A673 (cell line): Measurements from ENCODE around the gene CDH6.

Experiments
- EZH2 ChIP-seq: fragments of 200-600 bp; sonication (generic); IDR thresholded peaks from 2 replicates; pipeline ENCODE4 v1.6.1; 2017; ENCODE audit warnings: borderline replicate concordance, low read depth, mild to moderate bottlenecking, mixed read lengths, antibody characterized with exemption, low read length; ENCODE audit not compliant: poor library complexity, severe bottlenecking
- TF ChIP-seq, protein P1 (sequence below): fragments of 300-800, 200-600 bp; sonication (generic); conservative IDR thresholded peaks from 2 replicates; pipeline ENCODE4 v1.5.1; 2017; ENCODE audit warnings: low read depth, mild to moderate bottlenecking, antibody characterized with exemption, low read length, moderate library complexity, mixed read lengths

GRCh38 chr5:31268256-31268655 is 74.8 kb downstream of the CDH6 start:
- TF ChIP-seq, protein P1, sequence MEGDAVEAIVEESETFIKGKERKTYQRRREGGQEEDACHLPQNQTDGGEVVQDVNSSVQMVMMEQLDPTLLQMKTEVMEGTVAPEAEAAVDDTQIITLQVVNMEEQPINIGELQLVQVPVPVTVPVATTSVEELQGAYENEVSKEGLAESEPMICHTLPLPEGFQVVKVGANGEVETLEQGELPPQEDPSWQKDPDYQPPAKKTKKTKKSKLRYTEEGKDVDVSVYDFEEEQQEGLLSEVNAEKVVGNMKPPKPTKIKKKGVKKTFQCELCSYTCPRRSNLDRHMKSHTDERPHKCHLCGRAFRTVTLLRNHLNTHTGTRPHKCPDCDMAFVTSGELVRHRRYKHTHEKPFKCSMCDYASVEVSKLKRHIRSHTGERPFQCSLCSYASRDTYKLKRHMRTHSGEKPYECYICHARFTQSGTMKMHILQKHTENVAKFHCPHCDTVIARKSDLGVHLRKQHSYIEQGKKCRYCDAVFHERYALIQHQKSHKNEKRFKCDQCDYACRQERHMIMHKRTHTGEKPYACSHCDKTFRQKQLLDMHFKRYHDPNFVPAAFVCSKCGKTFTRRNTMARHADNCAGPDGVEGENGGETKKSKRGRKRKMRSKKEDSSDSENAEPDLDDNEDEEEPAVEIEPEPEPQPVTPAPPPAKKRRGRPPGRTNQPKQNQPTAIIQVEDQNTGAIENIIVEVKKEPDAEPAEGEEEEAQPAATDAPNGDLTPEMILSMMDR: no peak
- no peak for TF ChIP-seq EZH2
